Tibial nerve (tissue), 4 donors: Measurements from ENCODE around the gene BDKRB2. TPM values are rescaled to one million over a fixed set of nuclear protein-coding genes. Genes with fewer than 3 reads are reported as not detected.

Source experiments
- DNase-seq, 2 donors: peaks; one replicate each; pipeline ENCODE4 v3.0.0-alpha.2; 2019; ENCODE audit warnings: low spot score in 2 of 2
- H3K27ac ChIP-seq, 4 donors: fragments of 200-600 bp; sonication (generic) in 3 of 4; one replicate each; pipeline ENCODE4 v1.5.1; 2017 to 2019; ENCODE audit warnings: mild to moderate bottlenecking in 1 of 4
- H3K27me3 ChIP-seq, 2 donors: fragments of 200-600 bp; sonication (generic) in 1 of 2; one replicate each; pipeline versions ENCODE4 v1.5.1 to v1.6.0; 2017 to 2019
- H3K36me3 ChIP-seq, 3 donors: fragments of 200-600 bp; sonication (generic); one replicate each; pipeline ENCODE4 v1.5.1; 2018 to 2019
- H3K4me1 ChIP-seq, 4 donors: fragments of 200-600 bp; sonication (generic) in 3 of 4; one replicate each; pipeline ENCODE4 v1.5.1; 2017 to 2019
- H3K4me3 ChIP-seq, 4 donors: fragments of 200-600 bp; sonication (generic) in 3 of 4; one replicate each; pipeline ENCODE4 v1.5.1; 2017 to 2019; ENCODE audit warnings: mild to moderate bottlenecking in 1 of 4, moderate library complexity in 1 of 4
- H3K9me3 ChIP-seq, 4 donors: fragments of 200-600 bp; sonication (generic) in 3 of 4; one replicate each; pipeline ENCODE4 v1.5.1; 2017 to 2019
- EP300 ChIP-seq, 2 donors: sonication (generic); formaldehyde crosslinking; IDR thresholded peaks; one replicate each; pipeline ENCODE4 v1.6.1; 2017; ENCODE audit warnings: antibody characterized with exemption in 2 of 2, mild to moderate bottlenecking in 1 of 2
- POLR2A ChIP-seq, 2 donors: fragments of 450-650 bp; IDR thresholded peaks; one replicate each; pipeline ENCODE4 v1.6.1; 2017; ENCODE audit warnings: antibody characterized with exemption in 2 of 2, mild to moderate bottlenecking in 2 of 2, moderate library complexity in 2 of 2
- WGBS, 2 donors: methylation state at CpG; one replicate each; pipeline ENCODE4 v1.1.5; 2018; 5-methylcytosine and 5-hydroxymethylcytosine counted together
- total RNA-seq, 4 donors: library from RNA; depleted of rRNA; stranded (reverse); fragments of >200 nt; gene quantifications; one replicate each; pipeline ENCODE4 v1.1.0, GENCODE V29; 2016
- TF ChIP-seq, protein P1 (sequence below), 5 experiments: fragments of 200-600 bp in 3 of 5; fragments of 450-650 bp in 2 of 5; sonication (generic) in 3 of 5; IDR thresholded peaks; one replicate each; pipeline ENCODE4 v1.5.1; 2016 to 2019; ENCODE audit warnings: antibody characterized with exemption in 5 of 5, mild to moderate bottlenecking in 3 of 5, moderate library complexity in 2 of 5

The BDKRB2 gene
- total RNA-seq, 4 donors from 2014 or later = 10.5 to 26.8 (median 18.4) TPM

GRCh38 chr14:96177766-96178375 is 26.8 kb upstream of the BDKRB2 start:
- no peaks in the 10 kb centered on the region for H3K27me3 ChIP-seq
- no peaks in the 10 kb centered on the region for H3K9me3 ChIP-seq
- whole genome bisulfite sequencing, 2 donors = 12 to 14% methylated on average over 10 of the region's 10 CpGs
- peak in 1 of 2 donors; percentile 37 for DNase-seq
- TF ChIP-seq POLR2A (IDR thresholded peaks at IDR 0.05) = no peak
- TF ChIP-seq EP300 (IDR thresholded peaks at IDR 0.05) = peak in 1 of 2 donors; percentile 18
- no peak overlapping the region for H3K4me3 ChIP-seq
- no peaks in the 10 kb centered on the region for H3K36me3 ChIP-seq
- peaks cover 0 to 44% (median 10%) of the 10 kb centered on the region in 4 donors for H3K4me1 ChIP-seq
- peak overlapping the region in 3 of 4 donors; percentile 0 to 75 (median 61) for H3K27ac ChIP-seq

- no peaks in the 10 kb centered on the region for H3K9me3 ChIP-seq
- TF ChIP-seq POLR2A (IDR thresholded peaks at IDR 0.05) (no peak), EP300 (IDR thresholded peaks at IDR 0.05) (no peak)
- TF ChIP-seq, protein P1, sequence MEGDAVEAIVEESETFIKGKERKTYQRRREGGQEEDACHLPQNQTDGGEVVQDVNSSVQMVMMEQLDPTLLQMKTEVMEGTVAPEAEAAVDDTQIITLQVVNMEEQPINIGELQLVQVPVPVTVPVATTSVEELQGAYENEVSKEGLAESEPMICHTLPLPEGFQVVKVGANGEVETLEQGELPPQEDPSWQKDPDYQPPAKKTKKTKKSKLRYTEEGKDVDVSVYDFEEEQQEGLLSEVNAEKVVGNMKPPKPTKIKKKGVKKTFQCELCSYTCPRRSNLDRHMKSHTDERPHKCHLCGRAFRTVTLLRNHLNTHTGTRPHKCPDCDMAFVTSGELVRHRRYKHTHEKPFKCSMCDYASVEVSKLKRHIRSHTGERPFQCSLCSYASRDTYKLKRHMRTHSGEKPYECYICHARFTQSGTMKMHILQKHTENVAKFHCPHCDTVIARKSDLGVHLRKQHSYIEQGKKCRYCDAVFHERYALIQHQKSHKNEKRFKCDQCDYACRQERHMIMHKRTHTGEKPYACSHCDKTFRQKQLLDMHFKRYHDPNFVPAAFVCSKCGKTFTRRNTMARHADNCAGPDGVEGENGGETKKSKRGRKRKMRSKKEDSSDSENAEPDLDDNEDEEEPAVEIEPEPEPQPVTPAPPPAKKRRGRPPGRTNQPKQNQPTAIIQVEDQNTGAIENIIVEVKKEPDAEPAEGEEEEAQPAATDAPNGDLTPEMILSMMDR (IDR thresholded peaks at IDR 0.05) = no peak
- WGBS, 2 donors = 75 to 79% methylated on average over 10 of the region's 10 CpGs
- no peaks in the 10 kb centered on the region for H3K27me3 ChIP-seq
- H3K4me1 ChIP-seq = peaks cover 0 to 44% (median 10%) of the 10 kb centered on the region in 4 donors
- H3K4me3 ChIP-seq = no peak overlapping the region
- peak overlapping the region in 3 of 4 donors; percentile 0 to 75 (median 61) for H3K27ac ChIP-seq
- H3K36me3 ChIP-seq = no peaks in the 10 kb centered on the region
- DNase-seq = no peak
Observed at GRCh38 chr14:96178461-96179321, 25.9 kb upstream of the BDKRB2 start.

GRCh38 chr14:96180043-96180874 is 24.4 kb upstream of the BDKRB2 start:
- Histone ChIP-seq H3K27me3 (no peaks in the 10 kb centered on the region), H3K4me1 (peaks cover 0 to 40% (median 10%) of the 10 kb centered on the region in 4 donors), H3K4me3 (no peak overlapping the region), H3K36me3 (no peaks in the 10 kb centered on the region), H3K27ac (peak overlapping the region in 1 of 4 donors; percentile 47), H3K9me3 (no peaks in the 10 kb centered on the region)
- DNase-seq = no peak
- TF ChIP-seq, protein P1 (IDR thresholded peaks at IDR 0.05) = no peak
- TF ChIP-seq POLR2A (IDR thresholded peaks at IDR 0.05) (no peak), EP300 (IDR thresholded peaks at IDR 0.05) (no peak)
- 78 to 82% methylated on average over 7 of the region's 7 CpGs for WGBS, 2 donors

DNA sequence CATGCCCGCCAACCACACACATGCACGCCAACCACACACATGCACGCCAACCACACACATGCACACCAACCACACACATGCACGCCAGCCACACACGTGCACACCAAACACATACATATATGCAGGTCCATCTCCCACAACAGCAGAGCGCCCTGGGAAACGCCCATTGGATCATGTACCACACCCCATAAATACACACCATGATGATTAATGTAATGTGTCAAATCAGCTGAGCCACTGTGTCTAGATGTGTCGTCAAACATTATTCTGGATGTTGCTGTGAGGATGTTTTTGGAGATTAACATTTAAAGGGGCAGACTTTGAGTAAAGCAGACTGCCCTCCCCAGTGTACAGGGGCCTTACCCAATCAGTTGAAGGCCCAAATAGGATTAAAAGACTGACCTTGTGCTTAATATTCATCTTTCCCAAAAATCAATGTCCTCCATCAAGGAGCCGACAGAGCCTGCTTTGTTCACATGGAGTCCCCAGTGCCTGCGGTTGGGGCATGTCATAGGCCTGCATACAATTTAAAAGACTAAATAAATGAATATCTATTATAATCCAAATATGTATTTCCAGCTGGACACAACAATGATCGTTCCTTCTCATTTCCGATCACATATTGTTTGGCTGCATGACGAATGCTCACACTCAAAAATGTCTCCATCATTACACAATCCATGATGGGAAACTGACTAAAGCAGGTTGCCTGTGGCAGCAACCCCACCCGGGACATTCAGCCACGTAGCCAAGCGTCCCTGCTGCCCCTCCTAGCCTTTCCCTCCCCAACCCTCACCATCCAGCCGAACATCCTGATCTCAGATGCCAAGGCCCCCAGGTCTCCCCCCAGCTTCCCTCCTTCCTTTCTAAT is 23.2 kb upstream of the BDKRB2 start:
- Histone ChIP-seq H3K36me3 (no peaks in the 10 kb centered on the region), H3K4me1 (peaks cover 0 to 28% (median 6%) of the 10 kb centered on the region in 4 donors), H3K4me3 (no peak overlapping the region), H3K9me3 (no peaks in the 10 kb centered on the region), H3K27ac (peak overlapping the region in 1 of 4 donors; percentile 47), H3K27me3 (no peaks in the 10 kb centered on the region)
- 71 to 74% methylated on average over 17 of the region's 17 CpGs for WGBS, 2 donors
- TF ChIP-seq, protein P1 (IDR thresholded peaks at IDR 0.05) = no peak
- TF ChIP-seq POLR2A (IDR thresholded peaks at IDR 0.05) = no peak
- peak in 1 of 2 donors; percentile 56 for TF ChIP-seq EP300 (IDR thresholded peaks at IDR 0.05)
- DNase-seq = no peak
